ENCODE data around the gene DYNLT1. TPM values are rescaled to one million over a fixed set of nuclear protein-coding genes. Genes with fewer than 3 reads are reported as not detected.
"Not testable (repeated sequence)": the region's sequence is repeated elsewhere in the genome, so short reads cannot be mapped to it uniquely, and the experiment has no call there.

DYNLT1 gene
- total RNA-seq, 1 experiment from 2014 or later: 105 TPM

GRCh38 chr6:158633127-158633526 lies 11.4 kb downstream of the DYNLT1 start:
- H3F3A ChIP-seq (ENCODE audit: insufficient read depth, low read depth): peaks cover 70% of the 10 kb centered on the region
- H3K36me3 ChIP-seq (ENCODE audit: low read depth): peaks cover 40% of the 10 kb centered on the region
- ChIA-PET CTCF (no interaction called here), POLR2A (ENCODE audit: unreplicated experiment) (interaction anchor here (0.6 kb wide), 1 partner anchor 22 kb away, joined by 3 read pairs; no protein-coding TSS in a partner anchor)
- no TSS peak for BruUV-seq (replicated peaks)
- H3K27me3 ChIP-seq (ENCODE audit: insufficient read depth, low read depth): no peaks in the 10 kb centered on the region
- TF ChIP-seq EZH2 (IDR thresholded peaks at IDR 0.05; ENCODE audit: low read depth) (no peak), CTCF (conservative IDR thresholded peaks at IDR 0.05) (no peak)
- no peaks in the 10 kb centered on the region for H3K9me2 ChIP-seq (ENCODE audit: insufficient read depth)
- peaks cover 17% of the 10 kb centered on the region for H4K20me1 ChIP-seq (ENCODE audit: insufficient read depth)
- no peaks in the 10 kb centered on the region for H3K4me1 ChIP-seq (replicated peaks; ENCODE audit: insufficient read depth)
- DNase-seq: no peak
- no peaks in the 10 kb centered on the region for H3K9me3 ChIP-seq (ENCODE audit: insufficient read depth, low read depth)
- H3K27ac ChIP-seq: no peak overlapping the region
- H2AFZ ChIP-seq: no peak overlapping the region
- H3K4me3 ChIP-seq: no peak overlapping the region
- no peak overlapping the region for H3K4me2 ChIP-seq
- peaks cover 10% of the 10 kb centered on the region for H3K79me2 ChIP-seq (ENCODE audit: low read depth)
- intact Hi-C loops (cut with micrococcal nuclease; ENCODE audit: unreplicated experiment): no loop called here

- Histone ChIP-seq H4K20me1 (ENCODE audit: insufficient read depth) (peaks cover 14% of the 10 kb centered on the region), H3K36me3 (ENCODE audit: low read depth) (peaks cover 40% of the 10 kb centered on the region), H3K27ac (peak overlapping the region; percentile 5; the same call in 1 of the 2 replicates), H3F3A (ENCODE audit: insufficient read depth, low read depth) (peaks cover 67% of the 10 kb centered on the region)
- intact Hi-C loops (cut with micrococcal nuclease; ENCODE audit: unreplicated experiment); H2AFZ ChIP-seq; H3K27me3 ChIP-seq (ENCODE audit: insufficient read depth, low read depth); H3K4me1 ChIP-seq (replicated peaks; ENCODE audit: insufficient read depth); CTCF ChIA-PET; H3K79me2 ChIP-seq (ENCODE audit: low read depth); H3K9me2 ChIP-seq (ENCODE audit: insufficient read depth); H3K9me3 ChIP-seq (ENCODE audit: insufficient read depth, low read depth); H3K4me3 ChIP-seq; H3K4me2 ChIP-seq; DNase-seq: not testable (repeated sequence)
- TSS peak; percentile 38 for BruUV-seq (replicated peaks)
- POLR2A ChIA-PET (ENCODE audit: unreplicated experiment): interaction anchor here (0.6 kb wide), 1 partner anchor 21 kb away, joined by 3 read pairs; no protein-coding TSS in a partner anchor
Observed at GRCh38 chr6:158632538-158633119, 11.9 kb downstream of the DYNLT1 start.

GRCh38 chr6:158631678-158632537 lies 12.6 kb downstream of the DYNLT1 start:
- BruUV-seq (replicated peaks): no TSS peak
- peaks cover 61% of the 10 kb centered on the region; the same call in 1 of the 2 replicates for H3F3A ChIP-seq (ENCODE audit: insufficient read depth, low read depth)
- H4K20me1 ChIP-seq (ENCODE audit: insufficient read depth): peaks cover 14% of the 10 kb centered on the region
- H3K4me3 ChIP-seq: no peak overlapping the region
- H3K4me1 ChIP-seq (replicated peaks; ENCODE audit: insufficient read depth): no peaks in the 10 kb centered on the region
- H3K27me3 ChIP-seq (ENCODE audit: insufficient read depth, low read depth): no peaks in the 10 kb centered on the region
- no peaks in the 10 kb centered on the region for H3K9me3 ChIP-seq (ENCODE audit: insufficient read depth, low read depth)
- peak overlapping the region; percentile 5 for H3K27ac ChIP-seq
- TF ChIP-seq CTCF (conservative IDR thresholded peaks at IDR 0.05) (no peak), EZH2 (IDR thresholded peaks at IDR 0.05; ENCODE audit: low read depth) (no peak)
- H3K79me2 ChIP-seq (ENCODE audit: low read depth): 0 out of 2 replicates have a peak, but pooled peaks cover 3% of the 10 kb centered on the region
- ChIA-PET POLR2A (ENCODE audit: unreplicated experiment) (no interaction called here), CTCF (no interaction called here)
- no peak overlapping the region for H3K4me2 ChIP-seq
- peak; percentile 65 to 76 for DNase-seq
- H3K36me3 ChIP-seq (ENCODE audit: low read depth): peaks cover 34% of the 10 kb centered on the region
- intact Hi-C loops (cut with micrococcal nuclease; ENCODE audit: unreplicated experiment): loop anchor here (2.0 kb wide), 1 partner anchor 59 kb away; no protein-coding TSS in a partner anchor
- H3K9me2 ChIP-seq (ENCODE audit: insufficient read depth): no peaks in the 10 kb centered on the region
- H2AFZ ChIP-seq: no peak overlapping the region

All from PC-9 (cell line).